ENCODE results near the gene ZFYVE1.
A peak's percentile ranks its signal among the peaks of the same experiment; 100 is the strongest.
"Not testable (repeated sequence)": the region's sequence is repeated elsewhere in the genome, so short reads cannot be mapped to it uniquely, and the experiment has no call there.

Gene ZFYVE1

GRCh38 chr14:73026845-73027542 is at the start of gene ZFYVE1:
ZFYVE1 (minus strand) TSS chr14:73027106; CDS start chr14:73024508, 2,598 bp downstream.
- in situ Hi-C loops (cut with HindIII; ENCODE audit: low pct_unique_long_range_greater_than_20kb, low sequenced_read_pairs), result no loop called here
- TF ChIP-seq JUND (IDR thresholded peaks at IDR 0.05; ENCODE audit: low read depth), result no peak
- DNase-seq (ENCODE audit: low read depth in 1 of 2, low spot score in 1 of 2), result peak; percentile 98 to 100

- in situ Hi-C loops (cut with HindIII; ENCODE audit: low pct_unique_long_range_greater_than_20kb, low sequenced_read_pairs), result no loop called here
- no peak for DNase-seq (ENCODE audit: low read depth in 1 of 2, low spot score in 1 of 2)
- TF ChIP-seq JUND (IDR thresholded peaks at IDR 0.05; ENCODE audit: low read depth), result no peak
These were observed 42.7 kb upstream of the ZFYVE1 start for GRCh38 chr14:73069585-73069984.

GRCh38 chr14:73058922-73059673 is 32.2 kb upstream of the ZFYVE1 start:
- DNase-seq (ENCODE audit: low read depth in 1 of 2, low spot score in 1 of 2), result peak; percentile 31 to 35
- in situ Hi-C loops (cut with HindIII; ENCODE audit: low pct_unique_long_range_greater_than_20kb, low sequenced_read_pairs), result no loop called here
- TF ChIP-seq JUND (IDR thresholded peaks at IDR 0.05; ENCODE audit: low read depth), result no peak

GRCh38 chr14:73058224-73058921 is 31.5 kb upstream of the ZFYVE1 start, which contains the start of gene RBM25:
RBM25 (plus strand) TSS chr14:73058534; CDS start chr14:73071642, 13,108 bp downstream.
- TF ChIP-seq JUND (IDR thresholded peaks at IDR 0.05; ENCODE audit: low read depth), result no peak
- in situ Hi-C loops (cut with HindIII; ENCODE audit: low pct_unique_long_range_greater_than_20kb, low sequenced_read_pairs), result no loop called here
- DNase-seq (ENCODE audit: low read depth in 1 of 2, low spot score in 1 of 2), result peak; percentile 91 to 100

- no peak for TF ChIP-seq JUND (IDR thresholded peaks at IDR 0.05; ENCODE audit: low read depth)
- in situ Hi-C loops (cut with HindIII; ENCODE audit: low pct_unique_long_range_greater_than_20kb, low sequenced_read_pairs), result no loop called here
- DNase-seq (ENCODE audit: low read depth in 1 of 2, low spot score in 1 of 2), result no peak
These were observed 31.0 kb upstream of the ZFYVE1 start for GRCh38 chr14:73057944-73058223.

GRCh38 chr14:73055251-73055650 is 28.3 kb upstream of the ZFYVE1 start:
- in situ Hi-C loops (cut with HindIII; ENCODE audit: low pct_unique_long_range_greater_than_20kb, low sequenced_read_pairs), result no loop called here
- no peak for DNase-seq (ENCODE audit: low read depth in 1 of 2, low spot score in 1 of 2)
- no peak for TF ChIP-seq JUND (IDR thresholded peaks at IDR 0.05; ENCODE audit: low read depth)

- DNase-seq (ENCODE audit: low read depth in 1 of 2, low spot score in 1 of 2), result no peak
- in situ Hi-C loops (cut with HindIII; ENCODE audit: low pct_unique_long_range_greater_than_20kb, low sequenced_read_pairs), result no loop called here
- no peak for TF ChIP-seq JUND (IDR thresholded peaks at IDR 0.05; ENCODE audit: low read depth)
These were observed 22.5 kb upstream of the ZFYVE1 start for GRCh38 chr14:73049428-73049827.

- TF ChIP-seq JUND (IDR thresholded peaks at IDR 0.05; ENCODE audit: low read depth), result no peak
- peak in 1 of 2 experiments; percentile 47 for DNase-seq (ENCODE audit: low read depth in 1 of 2, low spot score in 1 of 2)
- in situ Hi-C loops (cut with HindIII; ENCODE audit: low pct_unique_long_range_greater_than_20kb, low sequenced_read_pairs), result no loop called here
These were observed 20.9 kb upstream of the ZFYVE1 start for GRCh38 chr14:73047808-73048207.

- DNase-seq (ENCODE audit: low read depth in 1 of 2, low spot score in 1 of 2); in situ Hi-C loops (cut with HindIII; ENCODE audit: low pct_unique_long_range_greater_than_20kb, low sequenced_read_pairs): not testable (repeated sequence)
These were observed 10.0 kb upstream of the ZFYVE1 start for GRCh38 chr14:73036706-73037450.

- in situ Hi-C loops (cut with HindIII; ENCODE audit: low pct_unique_long_range_greater_than_20kb, low sequenced_read_pairs), result no loop called here
These were observed 1.1 kb upstream of the ZFYVE1 start for GRCh38 chr14:73027984-73028383.

GRCh38 chr14:73027546-73027945 is 640 bp upstream of the ZFYVE1 start:
- TF ChIP-seq JUND (IDR thresholded peaks at IDR 0.05; ENCODE audit: low read depth), result no peak
- DNase-seq (ENCODE audit: low read depth in 1 of 2, low spot score in 1 of 2), result peak in 1 of 2 experiments; percentile 11
- in situ Hi-C loops (cut with HindIII; ENCODE audit: low pct_unique_long_range_greater_than_20kb, low sequenced_read_pairs), result no loop called here

More at GRCh38 chr14:73027984-73028383, 1.1 kb upstream of the ZFYVE1 start:
- TF ChIP-seq JUND (IDR thresholded peaks at IDR 0.05; ENCODE audit: low read depth), result no peak
- DNase-seq (ENCODE audit: low read depth in 1 of 2, low spot score in 1 of 2), result no peak

GRCh38 chr14:73026243-73026844 is 562 bp downstream of the ZFYVE1 start:
- no peak for DNase-seq (ENCODE audit: low read depth in 1 of 2, low spot score in 1 of 2)
- TF ChIP-seq JUND (IDR thresholded peaks at IDR 0.05; ENCODE audit: low read depth), result no peak
- in situ Hi-C loops (cut with HindIII; ENCODE audit: low pct_unique_long_range_greater_than_20kb, low sequenced_read_pairs), result no loop called here

All from T47D (cell line).